Measurements from ENCODE around the gene TYMP.

GRCh38 chr22:50506611-50507420 is 23.0 kb downstream of the TYMP start:
- no peak for TF ChIP-seq CTCF (IDR thresholded peaks at IDR 0.05)
- TF ChIP-seq POLR2A (IDR thresholded peaks at IDR 0.05) = no peak

Measured in esophagus squamous epithelium (tissue), 4 donors.